Muscle of leg (tissue), 11 donors: ENCODE measurements around the gene LIMS3. TPM values are rescaled to one million over a fixed set of nuclear protein-coding genes. Genes with fewer than 3 reads are reported as not detected.
"Not testable (repeated sequence)": the region's sequence is repeated elsewhere in the genome, so short reads cannot be mapped to it uniquely, and the experiment has no call there.

ENCODE experiments used
- DNase-seq: peaks from one replicate; pipeline ENCODE4 v3.0.0; 2013
- H3K27ac ChIP-seq: one replicate; pipeline ENCODE4 v1.5.1; 2013; ENCODE audit warnings: mild to moderate bottlenecking, low read length, control low read depth
- H3K27me3 ChIP-seq: one replicate; pipeline ENCODE4 v1.6.1; 2013; ENCODE audit warnings: low read length; ENCODE audit not compliant: control insufficient read depth, insufficient read depth
- H3K36me3 ChIP-seq: one replicate; pipeline ENCODE4 v1.6.1; 2013; ENCODE audit warnings: low read length; ENCODE audit not compliant: control insufficient read depth, insufficient read depth
- H3K4me1 ChIP-seq: one replicate; pipeline ENCODE4 v1.6.1; 2013; ENCODE audit warnings: low read length; ENCODE audit not compliant: control insufficient read depth, insufficient read depth
- H3K4me3 ChIP-seq: one replicate; pipeline ENCODE4 v1.5.1; 2013; ENCODE audit warnings: low read length, control low read depth
- H3K9me3 ChIP-seq: replicated peaks from 2 replicates; pipeline ENCODE4 v1.6.1; 2013; ENCODE audit warnings: low read depth, low read length; ENCODE audit not compliant: control insufficient read depth
- WGBS: methylation state at CpG from one replicate; pipeline ENCODE4 v1.1.5; 2013; ENCODE audit warnings: missing lambda C conversion rate; ENCODE audit not compliant: insufficient coverage; 5-methylcytosine and 5-hydroxymethylcytosine counted together
- polyA plus RNA-seq, 8 donors: library from polyadenylated mRNA; unstranded; fragments of 120-200 nt; gene quantifications; one replicate each; pipeline versions ENCODE4 v1.2.1 to v1.2.3, GENCODE V29; 2013; ENCODE audit warnings: inconsistent platforms in 1 of 8, low replicate concordance in 1 of 8; ENCODE audit not compliant: insufficient read length in 8 of 8, insufficient read depth in 1 of 8
- total RNA-seq: library from RNA; stranded (reverse); fragments of 120-200 nt; gene quantifications from one replicate; pipeline ENCODE4 v1.2.4, GENCODE V29; 2013

Gene LIMS3
- total and polyA plus RNA-seq, 9 donors: 0.90 to 6.0 (median 3.4) TPM

- H3K27ac ChIP-seq, H3K9me3 ChIP-seq, H3K36me3 ChIP-seq, H3K4me1 ChIP-seq, H3K4me3 ChIP-seq, H3K27me3 ChIP-seq, DNase-seq: not testable (repeated sequence)
- no CpG with 5 or more reads among the region's 3 CpGs for WGBS
Measured at GRCh38 chr2:109895090-109895869, 3.2 kb upstream of the LIMS3 start.

GRCh38 chr2:109896212-109896611 lies 2.3 kb upstream of the LIMS3 start:
- H3K4me3 ChIP-seq, H3K27ac ChIP-seq, DNase-seq, H3K27me3 ChIP-seq, H3K4me1 ChIP-seq, H3K9me3 ChIP-seq, H3K36me3 ChIP-seq: not testable (repeated sequence)
- no CpG with 5 or more reads among the region's 4 CpGs for WGBS

- not testable (repeated sequence) for H3K9me3 ChIP-seq, H3K4me1 ChIP-seq, DNase-seq, H3K27ac ChIP-seq, H3K36me3 ChIP-seq, H3K4me3 ChIP-seq, H3K27me3 ChIP-seq
- WGBS: no CpG with 5 or more reads among the region's 8 CpGs
Measured at GRCh38 chr2:109897769-109898461, 573 bp upstream of the LIMS3 start.

- H3K36me3 ChIP-seq, DNase-seq, H3K27me3 ChIP-seq, H3K9me3 ChIP-seq, H3K27ac ChIP-seq, H3K4me1 ChIP-seq, H3K4me3 ChIP-seq: not testable (repeated sequence)
- WGBS: no CpG with 5 or more reads among the region's 8 CpGs
Measured at GRCh38 chr2:109905796-109906195, 7.3 kb downstream of the LIMS3 start.

DNA sequence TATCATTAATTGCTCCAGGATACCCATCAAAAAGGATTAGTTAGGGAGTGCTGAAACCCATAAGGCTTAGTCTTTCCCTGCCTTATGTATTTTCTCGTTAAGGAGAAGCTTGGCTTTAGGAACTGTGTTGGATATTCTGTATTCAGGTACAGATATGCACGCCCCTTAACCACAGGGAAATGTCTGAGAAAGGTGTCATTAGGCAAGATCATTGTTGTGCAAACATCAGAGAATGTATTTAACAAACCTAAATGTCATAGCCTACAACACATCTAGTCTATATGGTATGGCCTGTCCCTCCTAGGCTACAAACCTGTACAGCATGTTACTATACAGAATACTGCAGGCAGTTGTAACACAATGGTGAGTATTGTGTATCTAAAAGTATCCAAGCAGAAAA lies 10.1 kb downstream of the LIMS3 start:
- H3K9me3 ChIP-seq, H3K4me3 ChIP-seq, H3K4me1 ChIP-seq, DNase-seq, H3K27me3 ChIP-seq, H3K27ac ChIP-seq, H3K36me3 ChIP-seq: not testable (repeated sequence)
- no CpG with 5 or more reads among the region's 2 CpGs for WGBS

GRCh38 chr2:109910789-109911188 lies 12.3 kb downstream of the LIMS3 start:
- not testable (repeated sequence) for DNase-seq, H3K27ac ChIP-seq, H3K36me3 ChIP-seq, H3K9me3 ChIP-seq, H3K27me3 ChIP-seq, H3K4me1 ChIP-seq, H3K4me3 ChIP-seq

- WGBS: no CpG with 5 or more reads among the region's 2 CpGs
- H3K9me3 ChIP-seq, H3K4me1 ChIP-seq, H3K27me3 ChIP-seq, H3K27ac ChIP-seq, H3K36me3 ChIP-seq, DNase-seq, H3K4me3 ChIP-seq: not testable (repeated sequence)
Measured at GRCh38 chr2:109913911-109914310, 15.4 kb downstream of the LIMS3 start.

DNA sequence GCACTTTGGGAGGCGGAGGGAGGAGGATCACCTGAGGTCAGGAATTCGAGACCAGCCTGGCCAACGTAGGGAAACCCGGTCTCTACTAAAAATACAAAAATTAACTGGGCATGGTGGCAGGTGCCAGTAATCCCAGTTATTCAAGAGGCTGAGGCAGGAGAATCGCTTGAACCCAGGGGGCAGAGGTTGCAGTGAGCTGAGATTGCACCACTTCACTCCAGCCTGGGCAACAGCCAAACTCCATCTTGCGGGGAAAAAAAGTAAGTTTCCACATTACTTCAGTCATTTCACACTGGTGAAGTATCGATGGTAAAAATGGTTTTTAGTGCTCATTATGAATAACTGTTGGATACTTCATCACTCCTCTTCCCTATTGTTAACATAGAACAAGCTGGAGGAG lies 16.1 kb downstream of the LIMS3 start:
- not testable (repeated sequence) for DNase-seq, H3K27ac ChIP-seq, H3K9me3 ChIP-seq, H3K36me3 ChIP-seq, H3K4me3 ChIP-seq, H3K4me1 ChIP-seq, H3K27me3 ChIP-seq
- no CpG with 5 or more reads among the region's 7 CpGs for WGBS

DNA sequence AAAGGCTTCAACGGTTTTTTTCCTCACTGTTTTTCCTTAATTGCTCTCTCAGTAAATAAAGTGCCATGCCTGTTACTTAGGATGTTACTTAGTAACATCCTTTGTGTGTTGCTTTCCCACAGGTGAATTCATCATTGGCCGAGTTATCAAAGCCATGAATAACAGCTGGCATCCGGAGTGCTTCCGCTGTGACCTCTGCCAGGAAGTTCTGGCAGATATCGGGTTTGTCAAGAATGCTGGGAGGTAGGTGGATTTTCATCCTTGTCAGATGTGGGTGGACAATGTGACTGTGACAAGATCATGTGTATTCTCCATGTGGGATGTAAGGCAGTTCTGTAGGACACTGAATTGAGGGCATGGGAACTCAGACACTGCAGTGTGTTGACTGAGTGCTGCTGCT lies 17.3 kb downstream of the LIMS3 start:
- not testable (repeated sequence) for H3K27ac ChIP-seq, DNase-seq, H3K4me1 ChIP-seq, H3K36me3 ChIP-seq, H3K27me3 ChIP-seq, H3K9me3 ChIP-seq, H3K4me3 ChIP-seq
- WGBS: no CpG with 5 or more reads among the region's 5 CpGs

- not testable (repeated sequence) for H3K27ac ChIP-seq, H3K27me3 ChIP-seq, H3K4me3 ChIP-seq, H3K4me1 ChIP-seq, H3K36me3 ChIP-seq, DNase-seq, H3K9me3 ChIP-seq
- no CpG with 5 or more reads among the region's 2 CpGs for WGBS
Measured at GRCh38 chr2:109920162-109920561, 21.7 kb downstream of the LIMS3 start.
